Measurements from ENCODE around the gene TACC2. TPM values are rescaled to one million over a fixed set of nuclear protein-coding genes. Genes with fewer than 3 reads are reported as not detected.
A peak's percentile ranks its signal among the peaks of the same experiment; 100 is the strongest.
"Not testable (repeated sequence)": the region's sequence is repeated elsewhere in the genome, so short reads cannot be mapped to it uniquely, and the experiment has no call there.

TACC2 gene
- total and polyA plus RNA-seq, 5 experiments from 2014 or later: not detected

- ATAC-seq (no peak), DNase-seq (no peak)
- Mint-ChIP-seq H3K27ac (no peak overlapping the region), H3K9me3 (no peaks in the 10 kb centered on the region), H3K4me3 (no peak overlapping the region), H3K4me1 (no peaks in the 10 kb centered on the region), H3K27me3 (no peaks in the 10 kb centered on the region), H3K36me3 (peaks cover 0 to 79% (median 19%) of the 10 kb centered on the region in 3 donors)
- POLR2A ChIA-PET: interaction anchor here (0.7 kb wide), 1 partner anchor 969 kb away, joined by 5 read pairs; no protein-coding TSS in a partner anchor
Observed at GRCh38 chr10:121961456-121961855, 27.5 kb upstream of the TACC2 start.

GRCh38 chr10:121965996-121966395 lies 23.0 kb upstream of the TACC2 start:
- no peak for ATAC-seq
- no peaks in the 10 kb centered on the region for H3K27me3 Mint-ChIP-seq
- no peak for DNase-seq
- POLR2A ChIA-PET: interaction anchor here (0.6 kb wide), 1 partner anchor 148 kb away, joined by 8 read pairs; no protein-coding TSS in a partner anchor
- H3K4me1 Mint-ChIP-seq: peaks cover 0 to 2% (median 0%) of the 10 kb centered on the region in 4 donors
- H3K9me3 Mint-ChIP-seq: no peaks in the 10 kb centered on the region
- H3K4me3 Mint-ChIP-seq: no peak overlapping the region
- H3K27ac Mint-ChIP-seq: peak overlapping the region in 1 of 10 donors; percentile 79
- H3K36me3 Mint-ChIP-seq: peaks cover 0 to 85% (median 15%) of the 10 kb centered on the region in 3 donors

GRCh38 chr10:121969086-121969485 lies 19.9 kb upstream of the TACC2 start:
- POLR2A ChIA-PET: interaction anchor here (0.7 kb wide), 1 partner anchor 85 kb away, joined by 3 read pairs; no protein-coding TSS in a partner anchor
- H3K9me3 Mint-ChIP-seq, H3K4me3 Mint-ChIP-seq, DNase-seq, H3K27me3 Mint-ChIP-seq, ATAC-seq, H3K27ac Mint-ChIP-seq: not testable (repeated sequence)
- peaks cover 11 to 24% (median 22%) of the 10 kb centered on the region in 4 donors for H3K4me1 Mint-ChIP-seq
- peaks cover 0 to 82% (median 12%) of the 10 kb centered on the region in 3 donors for H3K36me3 Mint-ChIP-seq

DNA sequence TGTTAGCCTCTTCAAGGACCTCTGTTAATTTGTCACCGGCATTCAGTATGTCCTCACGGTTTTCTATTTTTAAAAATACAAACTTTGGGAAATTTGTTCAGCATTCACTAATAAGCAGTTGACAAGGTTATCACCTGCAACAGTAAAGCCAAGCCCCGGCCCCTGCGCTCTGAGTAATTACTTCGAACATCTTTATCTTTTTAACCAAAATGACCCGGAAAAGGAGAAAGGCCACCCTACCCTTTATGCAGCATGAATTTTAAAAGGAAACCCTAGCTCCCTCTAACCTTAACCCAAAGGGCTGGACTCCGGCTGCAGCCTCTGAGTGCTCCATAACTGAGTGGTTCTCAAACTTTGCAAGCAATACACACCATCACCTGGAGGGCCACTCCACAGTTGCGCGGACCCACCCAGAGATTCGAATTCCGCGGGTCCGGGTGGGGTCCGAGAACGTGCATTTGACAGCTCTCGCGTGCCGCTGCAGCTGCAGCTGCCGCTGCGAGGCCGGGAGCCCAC lies 14.9 kb upstream of the TACC2 start:
- Mint-ChIP-seq H3K4me1 (peaks cover 11 to 34% (median 28%) of the 10 kb centered on the region in 4 donors), H3K36me3 (peaks cover 0 to 37% (median 0%) of the 10 kb centered on the region in 3 donors)

DNA sequence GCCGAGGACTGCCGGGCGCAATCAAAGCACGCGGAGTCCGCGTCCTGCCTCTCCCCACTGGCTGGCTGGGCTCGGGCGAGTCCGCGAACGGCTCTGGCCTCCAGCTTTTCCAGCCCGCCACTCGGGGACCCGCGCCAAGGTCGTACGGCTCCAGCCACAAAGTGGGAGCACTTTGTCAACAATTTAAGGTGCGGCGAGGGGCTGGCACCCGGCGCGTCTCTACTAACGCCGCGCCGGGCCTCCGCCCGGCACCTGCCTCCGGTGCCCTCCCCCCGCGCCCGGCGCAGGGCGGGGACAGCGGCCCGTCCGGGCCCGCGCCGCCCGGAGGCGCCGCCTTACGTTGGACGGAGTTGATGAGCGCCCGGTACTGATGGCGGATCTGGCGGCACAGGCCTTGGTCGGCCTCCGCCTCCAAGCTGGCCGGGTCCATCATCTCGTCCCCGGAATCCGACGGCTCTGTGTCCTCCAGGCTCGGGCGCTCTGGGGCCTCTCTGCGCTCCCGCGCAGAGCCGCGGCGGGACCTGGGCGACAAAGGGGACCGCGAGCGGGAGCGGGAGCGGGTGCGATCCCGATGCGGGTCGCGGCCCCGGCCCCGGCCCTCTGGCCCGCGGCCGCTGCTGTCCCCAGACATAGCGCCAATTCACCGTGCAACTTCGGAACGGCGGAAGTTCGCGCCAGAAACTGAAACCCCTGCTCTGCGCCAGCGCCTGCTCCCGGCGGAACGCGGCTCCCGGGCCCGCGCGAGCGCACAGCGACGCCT lies 14.2 kb upstream of the TACC2 start, which contains the start of gene NSMCE4A:
TSS of gene NSMCE4A (minus strand) at position 683 of the 760 bp plus-strand sequence. CDS start at position 631, 52 bp downstream.
- peak within 1 kb of the TSS in 9 of 10 donors; percentile 4 to 74 (median 48) for H3K27ac Mint-ChIP-seq

More for the DNA sequence above, 14.9 kb upstream of the TACC2 start:
- peak in 2 of 10 donors; percentile 6 to 17 for DNase-seq
- peak overlapping the region; percentile 51 to 89 (median 82) for H3K4me3 Mint-ChIP-seq
- POLR2A ChIA-PET: interaction anchor here (3.0 kb wide), 1 partner anchor 46 kb away, joined by 26 read pairs; the partner anchor contains the start of gene ATE1
- no peaks in the 10 kb centered on the region for H3K27me3 Mint-ChIP-seq
- no peaks in the 10 kb centered on the region for H3K9me3 Mint-ChIP-seq
- ATAC-seq: peak in 1 of 2 donors; percentile 22
- peak overlapping the region in 7 of 10 donors; percentile 4 to 60 (median 34) for H3K27ac Mint-ChIP-seq

GRCh38 chr10:121975295-121976086 lies 13.5 kb upstream of the TACC2 start:
- Mint-ChIP-seq H3K27ac (peak overlapping the region in 7 of 10 donors; percentile 10 to 74 (median 48)), H3K9me3 (no peaks in the 10 kb centered on the region), H3K27me3 (no peaks in the 10 kb centered on the region), H3K4me1 (peaks cover 11 to 34% (median 28%) of the 10 kb centered on the region in 4 donors), H3K4me3 (peak overlapping the region; percentile 41 to 86 (median 74)), H3K36me3 (peaks cover 0 to 22% (median 0%) of the 10 kb centered on the region in 3 donors)
- ATAC-seq (no peak), DNase-seq (no peak)
- POLR2A ChIA-PET: interaction anchor here (0.7 to 3.0 kb wide), 3 partner anchors 9 to 48 kb away, joined by 3 to 26 read pairs (median 4); partner anchors contain the start of gene ATE1

More for the DNA sequence above, 14.2 kb upstream of the TACC2 start, which contains the start of gene NSMCE4A:
- Mint-ChIP-seq H3K9me3 (no peaks in the 10 kb centered on the region), H3K4me3 (peak within 1 kb of the TSS; percentile 51 to 89 (median 82)), H3K36me3 (peaks cover 0 to 30% (median 0%) of the 10 kb centered on the region in 3 donors), H3K27me3 (no peaks in the 10 kb centered on the region), H3K4me1 (peaks cover 11 to 34% (median 28%) of the 10 kb centered on the region in 4 donors)
- POLR2A ChIA-PET: interaction anchor here (0.7 to 3.0 kb wide), 3 partner anchors 10 to 47 kb away, joined by 3 to 26 read pairs (median 4); partner anchors contain the start of gene ATE1
- ATAC-seq (peak; percentile 88), DNase-seq (peak; percentile 38 to 74 (median 62))

DNA sequence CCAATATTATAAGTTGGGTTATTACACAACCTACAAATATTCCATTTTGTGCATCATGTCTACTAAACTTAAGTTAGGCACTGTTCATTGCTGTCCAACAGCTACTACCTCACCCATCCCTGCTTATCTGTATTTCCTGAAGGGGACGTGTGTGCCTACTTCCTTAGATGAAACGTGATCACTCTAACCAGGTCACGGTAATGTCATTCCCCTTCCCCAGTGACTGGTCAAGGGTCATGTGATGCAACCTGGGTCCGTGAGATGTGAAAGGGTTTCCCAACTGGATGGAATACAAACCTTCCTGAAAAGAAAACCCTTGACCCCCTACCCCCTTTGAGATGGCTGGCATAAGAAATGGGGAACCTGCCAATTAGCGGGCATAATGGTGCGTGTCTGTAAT lies 12.4 kb upstream of the TACC2 start:
- Mint-ChIP-seq H3K27me3 (no peaks in the 10 kb centered on the region), H3K36me3 (peaks cover 0 to 11% (median 0%) of the 10 kb centered on the region in 3 donors), H3K4me1 (peaks cover 10 to 30% (median 24%) of the 10 kb centered on the region in 4 donors), H3K9me3 (peaks cover 0 to 10% (median 0%) of the 10 kb centered on the region in 9 donors), H3K27ac (peak overlapping the region in 2 of 10 donors; percentile 51 to 83), H3K4me3 (peak overlapping the region in 7 of 10 donors; percentile 13 to 86 (median 59))
- ATAC-seq (no peak), DNase-seq (no peak)
- POLR2A ChIA-PET: no interaction called here

DNA sequence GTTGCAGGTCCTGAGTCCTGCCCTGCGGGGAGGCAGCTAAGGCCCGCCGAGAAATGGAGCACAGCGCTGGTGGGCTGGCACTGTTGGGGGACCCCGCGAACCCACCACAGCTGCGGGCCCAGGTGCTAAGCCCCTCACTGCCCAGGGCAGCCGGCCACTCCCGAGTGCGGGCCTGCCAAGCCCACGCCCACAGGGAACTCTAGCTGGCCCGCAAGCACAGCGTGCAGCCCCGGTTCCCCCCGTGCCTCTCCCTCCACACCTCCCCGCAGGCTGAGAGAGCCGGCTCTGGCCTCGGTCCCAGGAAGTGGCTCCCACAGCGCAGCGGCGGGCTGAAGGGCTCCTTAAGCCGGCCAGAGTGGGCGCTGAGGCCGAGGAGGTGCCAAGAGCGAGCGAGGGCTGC lies 10.5 kb upstream of the TACC2 start:
- ATAC-seq: no peak
- no peaks in the 10 kb centered on the region for H3K27me3 Mint-ChIP-seq
- no peak overlapping the region for H3K4me3 Mint-ChIP-seq
- DNase-seq: no peak
- H3K27ac Mint-ChIP-seq: no peak overlapping the region
- no peaks in the 10 kb centered on the region for H3K36me3 Mint-ChIP-seq
- H3K9me3 Mint-ChIP-seq: peaks cover 0 to 13% (median under 1%) of the 10 kb centered on the region in 9 donors
- POLR2A ChIA-PET: no interaction called here
- peaks cover 2 to 14% (median 9%) of the 10 kb centered on the region in 4 donors for H3K4me1 Mint-ChIP-seq

DNA sequence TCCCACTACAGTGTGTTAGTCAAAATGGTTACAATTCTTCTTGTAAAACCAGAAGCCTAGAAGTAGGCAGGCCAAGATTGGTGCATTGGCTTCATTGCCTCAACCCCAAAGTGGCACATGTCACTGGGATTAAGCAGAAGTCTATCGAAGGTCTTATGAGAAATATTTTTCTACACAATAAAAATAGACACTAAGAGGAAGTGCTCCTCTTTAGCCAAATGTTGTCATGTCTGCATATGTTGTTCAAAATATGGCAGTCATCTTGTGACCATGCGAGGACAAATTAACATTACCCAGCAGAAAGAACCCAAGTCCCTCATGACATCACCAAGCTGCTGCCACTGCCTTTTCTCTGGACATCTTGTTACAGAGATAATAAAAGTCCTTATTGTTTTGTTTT lies 7.6 kb upstream of the TACC2 start:
- no peak overlapping the region for H3K27ac Mint-ChIP-seq
- DNase-seq (no peak), ATAC-seq (no peak)
- peaks cover 0 to 13% (median 12%) of the 10 kb centered on the region in 3 donors for H3K36me3 Mint-ChIP-seq
- peaks cover 0 to under 1% (median 0%) of the 10 kb centered on the region in 4 donors for H3K4me1 Mint-ChIP-seq
- peaks cover 0 to 9% (median 0%) of the 10 kb centered on the region in 5 donors for H3K27me3 Mint-ChIP-seq
- POLR2A ChIA-PET: no interaction called here
- no peak overlapping the region for H3K4me3 Mint-ChIP-seq
- H3K9me3 Mint-ChIP-seq: peaks cover 0 to 31% (median 24%) of the 10 kb centered on the region in 9 donors

DNA sequence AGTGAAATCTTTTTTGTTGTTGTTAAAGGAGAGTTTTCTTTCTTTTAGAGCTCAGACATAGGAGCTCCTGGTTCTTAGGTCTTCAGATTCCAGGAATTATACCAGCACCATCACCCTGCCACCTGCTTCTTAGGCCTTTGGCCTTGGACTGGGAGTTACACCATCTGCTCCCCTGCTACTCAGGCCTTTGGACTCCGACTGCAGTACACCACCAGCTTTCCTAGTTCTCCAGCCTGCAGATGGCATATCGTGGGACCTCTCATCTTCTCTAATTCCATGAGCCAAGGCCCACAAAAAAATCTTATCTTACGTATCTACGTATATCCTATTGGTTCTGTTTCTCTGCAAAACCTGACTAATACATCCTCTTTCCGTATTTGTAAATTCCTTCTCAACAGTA lies 5.1 kb upstream of the TACC2 start:
- no peak overlapping the region for H3K4me3 Mint-ChIP-seq
- peaks cover 0 to 40% (median 29%) of the 10 kb centered on the region in 9 donors for H3K9me3 Mint-ChIP-seq
- no peak overlapping the region for H3K27ac Mint-ChIP-seq
- ATAC-seq: no peak
- peaks cover 4 to 24% (median 8%) of the 10 kb centered on the region in 5 donors for H3K27me3 Mint-ChIP-seq
- peaks cover 0 to 18% (median 15%) of the 10 kb centered on the region in 3 donors for H3K36me3 Mint-ChIP-seq
- H3K4me1 Mint-ChIP-seq: no peaks in the 10 kb centered on the region
- POLR2A ChIA-PET: no interaction called here
- no peak for DNase-seq

- ATAC-seq (no peak), DNase-seq (no peak)
- POLR2A ChIA-PET: interaction anchor here (0.6 to 0.7 kb wide), 2 partner anchors 9 to 1176 kb away, joined by 3 to 4 read pairs; partner anchors contain the start of gene NSMCE4A
- H3K4me1 Mint-ChIP-seq: no peaks in the 10 kb centered on the region
- H3K27me3 Mint-ChIP-seq: peaks cover 4 to 25% (median 13%) of the 10 kb centered on the region in 5 donors
- H3K9me3 Mint-ChIP-seq: peaks cover 0 to 40% (median 29%) of the 10 kb centered on the region in 9 donors
- peaks cover 0 to 18% (median 15%) of the 10 kb centered on the region in 3 donors for H3K36me3 Mint-ChIP-seq
- H3K4me3 Mint-ChIP-seq: peak overlapping the region in 1 of 10 donors; percentile 58
- no peak overlapping the region for H3K27ac Mint-ChIP-seq
Observed at GRCh38 chr10:121984463-121984862, 4.5 kb upstream of the TACC2 start.
